Measurements from ENCODE around the gene HDAC9.

Gene HDAC9

GRCh38 chr7:18541871-18542212, 46.3 kb downstream of the HDAC9 start:
- DNase-seq: no peak
- TF ChIP-seq GATA1 (IDR thresholded peaks at IDR 0.05; ENCODE audit: low read depth, low read length) (no peak), POLR2A (IDR thresholded peaks at IDR 0.05; ENCODE audit: low read length) (no peak)

- TF ChIP-seq POLR2A (IDR thresholded peaks at IDR 0.05; ENCODE audit: low read length) (no peak), GATA1 (IDR thresholded peaks at IDR 0.05; ENCODE audit: low read depth, low read length) (no peak)
- DNase-seq: no peak
Observed at GRCh38 chr7:18546576-18546975, 51.0 kb downstream of the HDAC9 start.

DNA sequence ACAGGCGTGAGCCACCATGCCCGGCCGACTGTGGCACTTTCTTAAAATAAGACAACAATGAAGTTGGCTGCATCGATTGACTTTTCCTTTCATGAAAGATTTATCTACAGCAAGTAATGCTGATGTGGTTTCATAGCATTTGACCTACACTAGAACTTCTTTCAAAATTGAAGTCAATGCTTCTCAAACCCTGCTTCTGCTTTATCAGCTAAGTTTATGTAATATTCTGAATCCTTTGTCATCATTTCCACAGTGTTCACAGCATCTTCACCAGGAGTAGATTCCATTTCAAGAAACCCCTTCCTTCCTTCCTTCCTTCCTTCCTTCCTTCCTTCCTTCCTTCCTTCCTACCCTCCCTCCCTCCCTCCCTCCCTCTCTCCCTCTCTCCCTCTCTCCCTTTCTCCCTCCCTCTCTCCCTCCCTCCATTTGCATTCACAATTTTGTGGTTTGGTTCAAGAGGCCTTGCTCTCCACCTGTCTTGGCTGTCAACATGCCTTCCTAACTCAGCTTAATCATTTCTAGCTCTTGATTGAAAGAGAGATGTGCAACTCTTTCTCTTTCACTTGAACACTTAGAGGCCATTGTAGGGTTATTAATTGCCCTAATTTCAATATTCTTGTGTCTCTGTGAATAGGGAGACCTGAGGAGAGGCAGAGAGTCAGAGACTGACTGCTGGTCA, 52.1 kb downstream of the HDAC9 start:
- no peak for DNase-seq
- TF ChIP-seq GATA1 (IDR thresholded peaks at IDR 0.05; ENCODE audit: low read depth, low read length): no peak
- no peak for TF ChIP-seq POLR2A (IDR thresholded peaks at IDR 0.05; ENCODE audit: low read length)

GRCh38 chr7:18548534-18548933, 53.0 kb downstream of the HDAC9 start:
- no peak for DNase-seq
- TF ChIP-seq GATA1 (IDR thresholded peaks at IDR 0.05; ENCODE audit: low read depth, low read length) (no peak), POLR2A (IDR thresholded peaks at IDR 0.05; ENCODE audit: low read length) (no peak)

DNA sequence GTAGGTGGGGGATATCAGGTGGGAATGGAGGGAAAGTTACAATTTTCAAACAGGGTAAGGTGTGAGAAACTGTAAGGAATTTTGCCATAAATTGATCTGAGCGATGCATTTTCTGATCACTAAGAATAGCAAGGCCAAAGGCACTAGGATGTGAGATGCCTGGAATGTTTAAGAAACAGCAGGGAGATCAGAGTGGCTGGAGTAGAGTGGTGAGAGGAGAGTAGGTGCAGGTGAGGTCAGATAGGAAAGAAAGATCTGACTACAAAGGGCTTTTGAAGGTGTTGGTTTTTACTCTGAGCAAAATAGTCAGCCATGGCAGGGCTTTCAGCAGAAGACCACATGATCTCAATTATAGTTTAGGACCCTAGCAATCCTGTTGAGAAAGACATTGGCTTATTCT, 55.0 kb downstream of the HDAC9 start:
- TF ChIP-seq POLR2A (IDR thresholded peaks at IDR 0.05; ENCODE audit: low read length): no peak
- TF ChIP-seq GATA1 (IDR thresholded peaks at IDR 0.05; ENCODE audit: low read depth, low read length): no peak
- no peak for DNase-seq

DNA sequence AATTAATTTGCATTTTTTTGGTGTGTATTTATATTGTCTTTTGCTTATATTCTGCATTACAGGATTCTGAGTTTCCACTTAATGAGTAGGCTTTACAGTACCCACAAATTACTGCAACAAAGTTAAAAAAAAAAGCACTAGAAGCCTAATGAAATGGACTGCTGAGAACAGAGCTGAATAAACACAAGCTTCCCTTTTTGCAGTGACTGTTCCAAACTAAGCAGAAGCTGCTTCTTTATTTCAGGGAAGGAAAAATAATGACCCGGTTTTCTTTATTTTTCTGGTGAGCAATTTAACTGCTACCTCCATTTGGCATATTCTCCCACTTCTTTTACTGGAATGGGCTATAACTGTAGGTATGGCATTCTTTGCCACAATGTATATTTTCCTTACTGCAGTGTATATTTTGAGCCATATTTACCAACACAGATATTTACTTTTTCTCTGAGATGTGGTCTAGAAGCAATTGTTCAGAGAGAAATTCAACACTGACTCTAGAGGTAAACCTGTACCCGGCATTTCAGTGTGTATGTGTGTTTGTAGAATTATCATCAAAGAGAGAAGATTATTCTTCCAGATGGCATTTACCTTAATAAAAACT, 56.9 kb downstream of the HDAC9 start:
- DNase-seq: no peak
- TF ChIP-seq GATA1 (IDR thresholded peaks at IDR 0.05; ENCODE audit: low read depth, low read length) (no peak), POLR2A (IDR thresholded peaks at IDR 0.05; ENCODE audit: low read length) (no peak)

DNA sequence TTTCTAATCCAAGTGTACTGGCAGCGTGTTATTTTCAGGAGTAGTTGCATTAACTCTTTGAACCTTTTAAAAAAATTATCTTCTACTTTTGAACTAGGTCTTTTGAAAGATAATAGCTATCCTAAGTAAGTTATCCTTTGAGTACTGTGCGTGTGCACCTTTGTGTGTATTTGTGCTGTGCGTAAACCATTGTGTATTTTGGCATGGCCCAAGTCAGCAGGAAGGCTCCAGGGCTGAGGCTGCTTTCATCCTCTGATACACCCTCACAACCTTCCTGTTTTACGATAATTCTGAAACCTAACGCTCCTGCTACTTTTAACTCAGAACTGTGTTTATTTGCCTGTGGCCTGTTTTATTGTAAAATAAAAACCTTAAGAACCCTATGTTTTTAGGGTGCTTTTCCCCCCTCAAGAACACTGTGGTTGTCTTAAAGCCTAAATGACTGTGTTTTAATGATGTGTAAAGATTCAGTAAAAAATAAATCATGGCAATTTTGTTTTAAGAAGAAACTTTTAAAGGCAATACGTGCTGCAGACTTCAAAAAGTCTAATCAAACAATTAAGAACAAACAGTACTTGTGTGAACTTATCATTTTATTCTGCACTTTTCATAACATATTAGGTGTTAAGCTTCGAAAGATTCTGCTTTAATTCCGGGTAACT, 57.5 kb downstream of the HDAC9 start:
- no peak for DNase-seq
- TF ChIP-seq POLR2A (IDR thresholded peaks at IDR 0.05; ENCODE audit: low read length) (no peak), GATA1 (IDR thresholded peaks at IDR 0.05; ENCODE audit: low read depth, low read length) (no peak)

GRCh38 chr7:18553605-18554003, 58.1 kb downstream of the HDAC9 start:
- TF ChIP-seq POLR2A (IDR thresholded peaks at IDR 0.05; ENCODE audit: low read length) (no peak), GATA1 (IDR thresholded peaks at IDR 0.05; ENCODE audit: low read depth, low read length) (no peak)
- no peak for DNase-seq

DNA sequence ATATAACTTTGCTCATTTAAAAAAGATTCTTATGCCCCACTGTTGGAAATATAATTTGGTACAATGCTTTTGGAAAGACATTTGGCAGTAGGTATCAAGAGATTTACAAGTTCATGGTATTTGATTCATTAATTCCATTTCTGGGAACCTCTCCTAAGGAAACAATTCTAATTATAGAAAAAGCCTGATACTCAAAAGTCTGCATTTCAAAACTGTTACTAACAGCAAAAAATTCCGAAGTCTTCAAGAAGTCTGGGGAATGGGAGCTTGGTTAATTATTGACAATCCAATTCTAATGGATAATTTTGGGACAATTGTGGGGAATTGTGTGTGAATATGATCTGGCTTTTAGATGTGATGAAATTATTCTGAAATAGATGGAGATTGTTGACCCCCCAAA, 59.6 kb downstream of the HDAC9 start:
- TF ChIP-seq GATA1 (IDR thresholded peaks at IDR 0.05; ENCODE audit: low read depth, low read length) (no peak), POLR2A (IDR thresholded peaks at IDR 0.05; ENCODE audit: low read length) (no peak)
- DNase-seq: no peak

GRCh38 chr7:18555968-18556367, 60.4 kb downstream of the HDAC9 start:
- no peak for DNase-seq
- TF ChIP-seq GATA1 (IDR thresholded peaks at IDR 0.05; ENCODE audit: low read depth, low read length) (no peak), POLR2A (IDR thresholded peaks at IDR 0.05; ENCODE audit: low read length) (no peak)

DNA sequence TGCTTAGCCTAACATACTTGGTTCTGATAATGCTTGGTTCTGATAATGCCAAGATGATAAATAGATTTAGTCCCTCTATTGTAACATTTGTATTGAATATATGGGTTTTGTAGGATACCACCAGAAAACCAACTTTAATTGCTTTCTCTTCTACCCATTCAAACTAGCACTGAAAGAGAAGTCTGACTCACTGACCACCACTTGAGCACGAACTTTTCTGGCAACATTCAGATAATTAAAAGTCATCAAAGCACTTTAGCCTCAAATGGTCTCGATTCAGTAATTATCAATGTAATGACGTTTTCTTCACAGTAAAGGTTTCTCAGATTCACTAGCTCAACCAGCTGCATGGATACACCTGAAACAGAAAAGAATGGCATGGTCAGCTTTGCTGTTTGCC, 63.0 kb downstream of the HDAC9 start:
- TF ChIP-seq POLR2A (IDR thresholded peaks at IDR 0.05; ENCODE audit: low read length): no peak
- TF ChIP-seq GATA1 (IDR thresholded peaks at IDR 0.05; ENCODE audit: low read depth, low read length): no peak
- no peak for DNase-seq

- no peak for DNase-seq
- TF ChIP-seq GATA1 (IDR thresholded peaks at IDR 0.05; ENCODE audit: low read depth, low read length) (no peak), POLR2A (IDR thresholded peaks at IDR 0.05; ENCODE audit: low read length) (no peak)
Observed at GRCh38 chr7:18558910-18559309, 63.4 kb downstream of the HDAC9 start.

GRCh38 chr7:18559756-18560155, 64.2 kb downstream of the HDAC9 start:
- no peak for DNase-seq
- TF ChIP-seq POLR2A (IDR thresholded peaks at IDR 0.05; ENCODE audit: low read length) (no peak), GATA1 (IDR thresholded peaks at IDR 0.05; ENCODE audit: low read depth, low read length) (no peak)

DNA sequence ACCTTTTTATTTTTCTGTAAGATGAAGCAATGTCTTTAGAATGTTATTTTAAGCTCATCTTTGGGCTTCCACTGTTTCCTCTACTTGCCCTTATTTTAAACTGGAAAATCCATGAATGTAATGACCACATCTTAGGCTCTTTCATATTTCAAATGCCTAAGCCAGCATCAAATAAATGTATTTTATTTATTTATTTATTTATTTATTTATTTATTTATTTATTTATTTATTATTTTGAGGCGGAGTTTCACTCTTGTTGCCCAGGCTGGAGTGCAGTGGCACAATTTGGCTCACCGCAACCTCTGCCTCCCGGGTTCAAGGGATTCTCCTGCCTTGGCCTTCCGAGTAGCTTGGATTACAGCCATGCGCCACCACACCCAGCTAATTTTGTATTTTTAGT, 69.2 kb downstream of the HDAC9 start:
- no peak for DNase-seq
- TF ChIP-seq POLR2A (IDR thresholded peaks at IDR 0.05; ENCODE audit: low read length) (no peak), GATA1 (IDR thresholded peaks at IDR 0.05; ENCODE audit: low read depth, low read length) (no peak)

- TF ChIP-seq POLR2A (IDR thresholded peaks at IDR 0.05; ENCODE audit: low read length) (no peak), GATA1 (IDR thresholded peaks at IDR 0.05; ENCODE audit: low read depth, low read length) (no peak)
- DNase-seq: no peak
Observed at GRCh38 chr7:18565337-18565736, 69.8 kb downstream of the HDAC9 start.

Measured in erythroblast (primary cell).